NCI-H69 (cell line): ENCODE results near the gene RAD54L2.
"Not testable (repeated sequence)": the region's sequence is repeated elsewhere in the genome, so short reads cannot be mapped to it uniquely, and the experiment has no call there.

ENCODE experiments used
- DNase-seq: peaks from one replicate; lab custom pipeline; 2025; lab: John Stamatoyannopoulos, UW

Gene RAD54L2

GRCh38 chr3:51538459-51539290 is at the start of gene RAD54L2:
RAD54L2 (plus strand) TSS chr3:51538719; CDS start chr3:51590421, 51,702 bp downstream.
- peak; percentile 85 for DNase-seq

DNA sequence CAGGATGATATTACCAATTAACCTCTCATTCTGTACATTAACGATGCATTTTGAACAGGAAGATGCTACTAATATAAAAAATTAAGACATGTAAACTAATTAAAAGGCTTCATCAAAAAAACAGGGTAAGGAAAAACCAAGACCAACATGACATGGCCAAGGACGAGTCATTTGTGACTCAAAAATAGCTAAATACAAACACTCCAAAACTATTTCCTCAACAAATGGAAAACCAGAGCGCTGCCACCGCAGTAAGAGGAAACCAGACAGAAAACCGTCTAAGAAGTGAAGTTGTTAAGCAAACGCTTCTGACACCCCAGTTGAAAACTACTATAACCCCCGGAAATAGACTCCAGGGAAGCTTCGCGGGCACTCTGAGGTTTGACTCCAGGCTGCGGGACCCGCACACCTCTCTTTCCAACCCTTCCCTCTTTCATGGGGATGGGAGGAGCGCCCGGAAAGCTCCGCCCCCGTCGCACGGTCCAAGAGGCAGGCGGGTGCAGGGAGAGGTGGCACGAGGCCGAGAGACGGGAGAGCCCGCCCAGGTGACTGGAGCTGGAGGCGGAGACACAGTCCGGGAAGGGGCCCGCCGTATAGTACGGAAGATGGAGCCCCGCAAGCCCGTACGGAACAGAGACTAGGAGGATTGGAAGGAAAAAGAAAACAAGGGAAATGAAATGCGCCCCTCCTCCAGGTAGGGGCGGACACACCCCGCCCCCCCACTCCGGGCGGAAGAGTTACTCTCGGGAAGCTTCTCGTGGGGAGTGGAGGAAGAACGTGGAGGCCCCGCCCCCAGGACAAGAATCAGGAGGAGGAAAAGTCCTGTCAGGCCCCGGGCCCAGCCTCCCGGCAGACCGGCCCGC is 39.4 kb upstream of the RAD54L2 start:
- DNase-seq = peak; percentile 94

DNA sequence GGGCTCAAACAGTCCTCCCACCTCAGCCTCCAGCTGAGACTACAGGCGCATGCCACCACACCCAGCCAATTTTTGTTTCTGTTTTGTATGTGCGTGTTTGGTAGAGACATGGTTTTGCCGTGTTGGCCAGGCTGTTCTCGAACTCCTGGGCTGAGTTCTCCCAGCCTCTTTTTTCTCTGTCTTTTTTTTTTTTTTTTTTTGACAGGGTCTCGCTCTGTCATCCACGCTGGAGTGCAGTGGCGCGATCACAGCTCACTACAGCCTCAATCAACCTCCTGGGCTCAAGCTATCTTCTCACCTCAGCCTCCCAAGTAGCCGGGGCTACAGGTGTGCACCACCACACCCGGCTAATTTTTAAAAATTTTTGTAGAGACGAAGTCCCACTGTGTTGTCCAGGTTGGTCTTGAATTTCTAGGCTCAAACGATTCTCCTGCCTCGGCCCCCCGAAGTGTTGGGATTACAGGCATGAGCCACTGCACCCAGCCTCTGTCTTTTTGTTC is 37.8 kb upstream of the RAD54L2 start:
- no peak for DNase-seq

DNA sequence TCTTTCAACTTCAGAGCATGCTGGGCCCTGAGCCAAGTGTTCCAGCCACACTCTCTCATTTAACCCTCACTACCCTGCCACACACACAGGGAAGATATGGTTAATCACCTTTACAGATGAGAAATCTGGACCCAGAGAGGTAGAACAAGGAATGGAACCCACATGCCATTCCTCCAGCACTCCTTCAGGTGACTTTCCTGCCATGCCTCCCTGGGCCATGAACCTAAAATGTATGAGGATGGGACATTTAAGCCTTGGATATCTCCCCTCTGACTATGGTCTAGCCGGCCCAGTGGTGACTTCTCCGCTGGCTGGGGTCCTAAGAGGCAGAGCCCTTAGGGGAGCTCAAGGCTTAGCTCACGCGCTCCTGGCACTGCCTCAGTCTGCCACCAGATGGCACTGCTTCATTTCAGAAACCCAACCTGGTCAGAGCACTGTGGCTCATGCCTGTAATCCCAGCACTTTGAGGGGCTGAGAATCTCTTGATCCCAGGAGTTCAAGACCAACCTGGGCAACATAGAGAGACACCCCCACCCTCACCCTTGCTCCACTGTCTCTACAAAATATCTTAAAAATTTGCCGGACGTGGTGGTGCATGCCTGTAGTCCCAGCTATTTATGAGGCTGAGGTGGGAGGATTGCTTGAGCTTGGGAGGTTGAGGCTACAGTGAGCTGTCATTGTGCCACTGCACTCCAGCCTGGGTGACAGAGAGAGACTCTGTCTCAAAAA is 36.5 kb upstream of the RAD54L2 start:
- peak; percentile 59 for DNase-seq

GRCh38 chr3:51502562-51502910 is 36.0 kb upstream of the RAD54L2 start:
- no peak for DNase-seq

DNA sequence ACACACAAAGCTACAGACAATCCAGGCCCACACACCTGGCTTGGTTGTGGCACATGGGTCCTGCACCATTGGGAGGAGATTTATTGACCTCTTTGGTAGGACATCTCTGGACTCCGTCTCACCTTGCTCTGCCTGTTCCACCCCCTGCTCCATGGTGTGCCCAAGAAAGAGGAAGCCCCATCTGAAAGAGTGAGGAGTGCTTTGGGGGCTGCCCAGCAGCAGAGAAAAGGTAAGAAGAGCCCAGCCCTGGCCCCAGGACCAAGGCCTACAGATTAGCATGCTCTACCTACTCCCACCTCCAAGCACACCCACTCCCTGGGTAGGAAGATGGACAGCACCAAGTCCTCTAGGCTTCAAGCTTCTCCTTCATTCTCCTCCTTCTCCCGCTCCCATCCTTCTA is 35.5 kb upstream of the RAD54L2 start:
- no peak for DNase-seq

- DNase-seq = no peak
Measured at GRCh38 chr3:51508255-51508654, 30.3 kb upstream of the RAD54L2 start.

DNA sequence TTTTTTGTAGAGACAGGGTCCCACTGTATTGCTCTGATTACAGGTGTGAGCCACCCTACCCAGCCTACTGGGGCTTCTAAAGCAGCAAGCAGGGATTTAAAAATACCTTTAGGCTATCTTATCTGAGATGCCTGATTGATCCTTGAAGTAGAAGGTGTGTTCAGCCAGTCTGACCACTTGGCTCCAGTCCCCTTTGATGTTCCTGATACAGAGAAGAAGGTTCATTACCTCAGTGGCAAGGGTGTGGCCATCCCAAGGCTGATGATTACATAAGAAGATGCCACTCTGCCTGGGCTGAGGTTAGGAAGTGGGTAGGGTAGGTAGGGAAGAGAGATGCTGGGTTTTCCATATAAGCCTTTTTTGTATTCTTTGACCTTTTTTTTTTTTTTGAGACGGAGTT is 27.5 kb upstream of the RAD54L2 start:
- DNase-seq = no peak

DNA sequence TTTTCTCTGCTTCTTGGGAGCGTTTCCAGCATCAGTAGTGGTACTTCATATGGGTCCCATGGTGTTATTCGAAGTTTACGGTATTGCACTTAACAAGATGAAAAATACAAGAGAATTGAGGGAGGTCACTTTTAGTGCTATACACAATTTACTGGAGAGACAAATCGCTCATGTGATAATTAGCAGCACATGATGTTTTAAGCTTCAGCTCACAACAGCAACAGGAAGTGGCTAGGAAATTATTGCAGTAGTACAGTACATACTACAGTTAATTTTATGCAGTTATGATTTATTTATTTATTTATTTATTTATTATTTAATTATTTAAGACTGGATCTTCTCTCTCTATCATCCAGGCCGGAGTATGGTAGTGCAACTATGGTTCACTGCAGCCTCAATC is 24.3 kb upstream of the RAD54L2 start:
- no peak for DNase-seq

DNA sequence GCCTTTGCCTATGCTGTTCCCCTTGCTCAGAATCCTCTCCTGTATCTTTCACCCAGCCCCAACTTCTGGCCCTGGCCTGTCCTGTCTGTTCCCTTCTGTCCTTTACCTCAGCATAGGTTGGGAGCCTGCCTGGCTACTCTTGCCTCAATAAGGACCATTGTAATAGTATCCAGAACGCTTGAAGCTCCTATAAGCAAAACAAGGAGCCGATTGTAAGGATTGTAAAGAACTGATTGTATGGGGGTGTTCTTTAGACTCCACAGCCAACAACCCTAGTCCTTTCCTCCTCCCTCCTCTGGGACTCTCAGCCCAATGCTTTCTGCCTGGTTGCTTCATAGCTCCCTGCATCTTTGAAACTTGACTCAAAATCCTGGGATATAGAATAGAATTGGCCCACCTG is 18.7 kb upstream of the RAD54L2 start:
- no peak for DNase-seq

DNA sequence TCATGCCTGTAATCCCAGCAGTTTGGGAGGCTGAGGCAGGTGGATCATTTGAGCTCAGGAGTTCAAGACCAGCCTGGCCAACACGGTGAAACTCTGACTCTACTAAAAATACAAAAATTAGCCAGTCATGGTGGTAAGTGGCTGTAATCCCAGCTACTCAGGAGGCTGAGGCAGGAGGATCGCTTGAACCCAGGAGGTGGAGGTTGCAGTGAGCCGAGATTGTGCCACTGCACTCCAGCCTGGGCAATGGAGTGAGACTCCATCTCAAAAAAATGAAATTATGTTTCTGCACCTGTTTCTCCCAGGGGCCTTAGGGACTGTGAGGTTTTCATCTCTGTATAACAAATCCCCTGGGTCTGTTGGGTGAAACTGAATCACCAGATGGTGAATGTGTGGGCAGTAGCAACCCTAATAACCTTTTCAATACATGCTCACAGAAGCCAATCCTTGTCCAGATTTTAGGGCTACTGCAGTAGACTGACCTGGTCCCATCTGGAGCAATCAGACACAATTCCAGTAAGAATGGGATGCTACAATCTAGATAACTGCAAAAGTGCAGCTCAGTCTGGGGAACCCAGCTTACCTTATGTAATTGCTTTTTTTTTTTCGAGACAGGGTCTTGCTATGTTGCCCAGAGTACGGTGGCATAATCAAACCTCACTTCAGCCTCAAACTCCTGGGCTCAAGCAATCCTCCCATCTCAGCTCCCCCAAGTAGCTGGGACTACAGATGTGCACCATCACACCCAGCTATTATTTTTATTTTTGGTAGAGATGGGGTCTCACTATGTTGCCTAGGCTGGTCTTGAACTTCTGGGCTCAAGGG is 17.4 kb upstream of the RAD54L2 start:
- DNase-seq = peak; percentile 2

DNA sequence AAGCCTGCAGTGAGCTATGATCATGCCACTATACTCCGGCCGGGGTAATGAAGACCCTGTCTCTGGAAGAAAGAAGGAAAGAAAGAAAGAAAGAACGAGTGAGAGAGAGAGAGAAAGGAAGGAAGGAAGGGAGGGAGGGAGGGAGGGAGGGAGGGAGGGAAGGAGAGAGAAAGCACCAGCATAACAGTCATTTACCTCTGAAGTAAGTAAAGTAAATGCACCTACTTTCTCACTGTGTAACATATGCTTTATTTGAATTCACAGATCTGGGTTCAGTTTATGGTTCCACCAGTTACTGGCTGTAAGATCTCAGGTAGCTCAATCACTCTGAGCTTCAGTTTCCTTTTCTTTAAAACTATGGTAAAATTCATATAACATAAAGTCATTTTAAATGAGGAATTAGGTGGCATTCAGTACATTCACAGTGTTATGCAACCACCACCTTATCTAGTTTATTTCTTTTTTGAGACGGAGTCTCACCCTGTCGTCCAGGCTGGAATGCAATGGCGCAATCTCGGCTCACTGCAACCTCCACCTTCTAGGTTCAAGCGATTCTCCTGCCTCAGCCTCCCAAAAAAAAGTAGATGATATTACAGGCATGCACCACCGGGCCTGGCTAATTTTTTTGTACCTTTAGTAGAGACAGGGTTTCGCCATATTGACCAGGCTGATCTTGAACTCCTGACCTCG is 16.1 kb upstream of the RAD54L2 start:
- DNase-seq = no peak

GRCh38 chr3:51524874-51525273 is 13.6 kb upstream of the RAD54L2 start:
- DNase-seq = not testable (repeated sequence)

GRCh38 chr3:51530485-51530884 is 8.0 kb upstream of the RAD54L2 start:
- DNase-seq = no peak

DNA sequence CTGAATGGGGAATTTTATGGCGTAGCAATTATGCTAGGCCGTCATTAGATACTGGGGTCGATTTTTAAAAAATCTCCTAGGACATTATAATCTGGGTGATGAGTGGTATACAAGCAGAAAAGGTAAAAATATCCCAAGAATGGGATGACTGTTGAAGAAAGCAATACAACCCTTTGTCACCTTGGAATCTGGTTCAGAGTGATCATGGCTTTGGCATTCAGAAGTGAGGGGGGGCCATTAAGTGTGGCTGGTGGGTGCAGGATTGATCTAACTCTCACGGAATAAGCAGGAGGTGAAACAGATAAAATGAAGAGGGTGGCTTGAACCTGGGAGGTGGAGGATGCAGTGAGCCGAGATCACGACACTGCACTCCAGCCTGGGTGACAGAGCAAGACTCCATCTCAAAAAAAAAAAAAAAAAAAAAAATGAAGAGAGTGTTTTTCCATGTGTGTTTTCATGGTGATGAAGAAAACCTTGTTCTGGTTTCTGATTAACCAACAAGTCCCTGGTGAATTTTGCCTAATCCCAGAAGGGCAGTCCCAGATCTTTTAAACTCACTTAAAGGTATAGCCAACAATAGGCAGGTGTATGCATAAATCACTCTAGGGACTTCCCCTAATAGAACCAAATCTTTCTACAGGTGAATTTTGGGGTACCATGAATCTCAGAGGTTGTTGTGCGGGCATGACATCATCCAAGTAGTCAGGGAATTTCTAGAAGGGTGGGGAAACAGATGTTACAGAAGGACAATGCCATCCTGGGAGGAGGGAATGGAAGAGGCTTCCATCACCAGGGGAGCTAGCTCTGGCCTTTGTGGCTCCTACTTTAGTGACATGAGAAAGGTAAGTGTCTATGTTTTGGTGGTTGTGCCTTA is 3.1 kb upstream of the RAD54L2 start:
- no peak for DNase-seq

GRCh38 chr3:51537631-51538030 is 888 bp upstream of the RAD54L2 start:
- not testable (repeated sequence) for DNase-seq

DNA sequence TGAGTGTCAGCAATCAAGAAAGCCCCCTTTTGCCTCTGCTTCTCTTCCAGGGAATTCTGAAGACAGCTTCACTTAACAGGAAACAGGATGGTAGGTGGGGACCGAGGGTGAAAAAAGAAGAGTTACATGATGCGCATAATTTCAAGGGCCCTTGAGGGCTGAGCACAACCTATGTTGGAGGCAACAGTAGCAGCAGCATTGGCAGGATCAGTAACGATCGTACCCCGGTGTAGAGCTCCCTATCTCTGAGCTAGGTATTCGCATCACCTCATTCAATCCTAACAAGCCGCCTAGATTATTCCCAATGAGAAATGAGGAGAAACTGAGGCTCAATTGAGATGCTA is 432 bp upstream of the RAD54L2 start:
- DNase-seq = peak; percentile 49

GRCh38 chr3:51539291-51539941 is 897 bp downstream of the RAD54L2 start:
- DNase-seq = peak; percentile 32

DNA sequence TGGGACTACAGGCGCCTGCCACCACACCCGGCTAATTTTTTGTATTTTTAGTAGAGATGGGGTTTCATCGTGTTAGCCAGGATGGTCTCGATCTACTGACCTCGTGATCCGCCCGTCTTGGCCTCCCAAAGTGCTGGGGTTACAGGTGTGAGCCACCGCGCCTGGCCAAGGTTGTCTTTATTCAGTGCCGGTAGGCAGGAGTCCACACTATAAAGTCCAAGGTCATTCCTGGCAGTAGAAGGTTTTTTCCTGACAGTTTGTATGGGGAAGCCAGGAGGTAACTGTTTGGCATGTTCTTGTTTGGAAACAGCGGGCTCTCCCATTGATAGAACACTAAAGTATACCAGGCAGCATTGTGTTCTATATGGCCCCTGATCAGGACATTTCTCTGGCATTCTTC is 4.1 kb downstream of the RAD54L2 start:
- not testable (repeated sequence) for DNase-seq
